HG03175 (cell line): ENCODE results near the gene IQCK.

Experiments used
- ATAC-seq: cut with Tn5 transposase; IDR thresholded peaks from one replicate; pipeline ENCODE4 v1.9.1; 2021; ENCODE audit warnings: mild to moderate bottlenecking, moderate library complexity; ENCODE audit not compliant: unreplicated experiment

The IQCK gene

GRCh38 chr16:19833176-19833575 is 115.1 kb downstream of the IQCK start:
- ATAC-seq = no peak

- no peak for ATAC-seq
Measured at GRCh38 chr16:19833581-19833980, 115.5 kb downstream of the IQCK start.

GRCh38 chr16:19835196-19835595 is 117.1 kb downstream of the IQCK start:
- ATAC-seq = no peak

- ATAC-seq = no peak
Measured at GRCh38 chr16:19835968-19836421, 117.9 kb downstream of the IQCK start.

GRCh38 chr16:19837331-19837980 is 119.4 kb downstream of the IQCK start:
- no peak for ATAC-seq

GRCh38 chr16:19837984-19838707 is 120.1 kb downstream of the IQCK start:
- ATAC-seq = no peak

- no peak for ATAC-seq
Measured at GRCh38 chr16:19840524-19841110, 122.5 kb downstream of the IQCK start.

- ATAC-seq = no peak
Measured at GRCh38 chr16:19841184-19841583, 123.1 kb downstream of the IQCK start.

- ATAC-seq = no peak
Measured at GRCh38 chr16:19842426-19843157, 124.5 kb downstream of the IQCK start.

GRCh38 chr16:19843371-19843770 is 125.3 kb downstream of the IQCK start:
- no peak for ATAC-seq

- no peak for ATAC-seq
Measured at GRCh38 chr16:19844945-19845641, 127.0 kb downstream of the IQCK start.

GRCh38 chr16:19846436-19846835 is 128.4 kb downstream of the IQCK start:
- no peak for ATAC-seq

GRCh38 chr16:19848756-19849155 is 130.7 kb downstream of the IQCK start:
- ATAC-seq = no peak

GRCh38 chr16:19850131-19850817 is 132.2 kb downstream of the IQCK start:
- no peak for ATAC-seq

- no peak for ATAC-seq
Measured at GRCh38 chr16:19851476-19851875, 133.4 kb downstream of the IQCK start.

GRCh38 chr16:19853132-19853741 is 135.2 kb downstream of the IQCK start:
- no peak for ATAC-seq

GRCh38 chr16:19853742-19854542 is 135.9 kb downstream of the IQCK start:
- no peak for ATAC-seq

GRCh38 chr16:19854543-19854876 is 136.4 kb downstream of the IQCK start:
- no peak for ATAC-seq

GRCh38 chr16:19856120-19856519 is 138.0 kb downstream of the IQCK start:
- no peak for ATAC-seq
